ENCODE data around the gene SRGAP1.
A peak's percentile ranks its signal among the peaks of the same experiment; 100 is the strongest.

SRGAP1 gene

DNA sequence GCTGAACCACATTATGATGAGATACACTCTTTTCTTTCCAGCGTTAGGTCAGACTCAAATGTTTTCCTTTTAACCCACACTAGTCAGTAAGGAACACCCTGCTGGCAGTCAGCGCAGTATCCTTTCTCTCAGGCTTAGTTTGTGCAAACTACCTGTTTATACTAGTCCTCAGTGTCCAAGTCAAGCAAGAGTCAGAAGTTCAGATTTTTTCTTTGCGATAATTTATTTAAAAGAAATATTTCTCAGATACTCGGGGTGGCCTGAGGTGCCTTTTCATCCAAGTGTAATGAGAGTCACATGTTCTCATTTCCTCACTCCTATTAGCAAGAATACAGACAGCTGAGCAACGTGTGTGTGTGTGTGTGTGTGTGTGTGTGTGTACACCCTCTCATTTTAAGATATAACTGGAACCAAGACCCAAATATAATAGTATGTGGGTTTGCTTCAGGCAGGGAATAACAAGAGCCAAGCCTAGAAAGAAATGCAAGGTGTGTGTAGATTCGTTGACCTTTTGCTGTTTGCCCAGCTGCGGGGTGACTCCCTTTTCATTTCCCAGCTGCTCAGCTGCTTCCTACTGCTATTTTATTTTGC lies 194.9 kb downstream of the SRGAP1 start:
- H3K4me3 ChIP-seq (ENCODE audit: low read depth, low read length): no peak overlapping the region
- DNase-seq (ENCODE audit: low read depth): peak; percentile 33
- TF ChIP-seq, protein P1, sequence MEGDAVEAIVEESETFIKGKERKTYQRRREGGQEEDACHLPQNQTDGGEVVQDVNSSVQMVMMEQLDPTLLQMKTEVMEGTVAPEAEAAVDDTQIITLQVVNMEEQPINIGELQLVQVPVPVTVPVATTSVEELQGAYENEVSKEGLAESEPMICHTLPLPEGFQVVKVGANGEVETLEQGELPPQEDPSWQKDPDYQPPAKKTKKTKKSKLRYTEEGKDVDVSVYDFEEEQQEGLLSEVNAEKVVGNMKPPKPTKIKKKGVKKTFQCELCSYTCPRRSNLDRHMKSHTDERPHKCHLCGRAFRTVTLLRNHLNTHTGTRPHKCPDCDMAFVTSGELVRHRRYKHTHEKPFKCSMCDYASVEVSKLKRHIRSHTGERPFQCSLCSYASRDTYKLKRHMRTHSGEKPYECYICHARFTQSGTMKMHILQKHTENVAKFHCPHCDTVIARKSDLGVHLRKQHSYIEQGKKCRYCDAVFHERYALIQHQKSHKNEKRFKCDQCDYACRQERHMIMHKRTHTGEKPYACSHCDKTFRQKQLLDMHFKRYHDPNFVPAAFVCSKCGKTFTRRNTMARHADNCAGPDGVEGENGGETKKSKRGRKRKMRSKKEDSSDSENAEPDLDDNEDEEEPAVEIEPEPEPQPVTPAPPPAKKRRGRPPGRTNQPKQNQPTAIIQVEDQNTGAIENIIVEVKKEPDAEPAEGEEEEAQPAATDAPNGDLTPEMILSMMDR (IDR thresholded peaks at IDR 0.05; ENCODE audit: low read depth, low read length, missing control alignments): no peak
- in situ Hi-C loops (cut with HindIII; ENCODE audit: low sequenced_read_pairs): no loop called here

DNA sequence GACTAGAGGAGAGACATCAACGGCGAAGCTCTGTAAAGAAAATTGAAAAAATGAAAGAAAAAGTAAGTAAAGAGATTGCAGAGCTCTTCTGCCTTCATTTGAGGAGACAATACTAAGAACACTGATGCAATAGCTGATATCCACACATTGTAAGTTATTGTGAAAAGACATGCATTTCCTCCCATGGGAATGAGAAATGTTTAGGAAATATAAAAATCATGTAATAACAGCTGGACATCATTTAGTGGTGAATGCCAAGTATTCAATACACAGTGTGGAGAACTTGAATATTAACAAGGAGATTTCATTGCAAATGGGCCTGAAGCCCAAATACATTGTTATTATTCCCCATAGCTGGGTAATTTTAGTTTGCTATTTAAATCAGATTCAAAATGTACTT lies 198.4 kb downstream of the SRGAP1 start:
- DNase-seq (ENCODE audit: low read depth): no peak
- in situ Hi-C loops (cut with HindIII; ENCODE audit: low sequenced_read_pairs): no loop called here
- TF ChIP-seq, protein P1 (IDR thresholded peaks at IDR 0.05; ENCODE audit: low read depth, low read length, missing control alignments): no peak
- H3K4me3 ChIP-seq (ENCODE audit: low read depth, low read length): no peak overlapping the region

DNA sequence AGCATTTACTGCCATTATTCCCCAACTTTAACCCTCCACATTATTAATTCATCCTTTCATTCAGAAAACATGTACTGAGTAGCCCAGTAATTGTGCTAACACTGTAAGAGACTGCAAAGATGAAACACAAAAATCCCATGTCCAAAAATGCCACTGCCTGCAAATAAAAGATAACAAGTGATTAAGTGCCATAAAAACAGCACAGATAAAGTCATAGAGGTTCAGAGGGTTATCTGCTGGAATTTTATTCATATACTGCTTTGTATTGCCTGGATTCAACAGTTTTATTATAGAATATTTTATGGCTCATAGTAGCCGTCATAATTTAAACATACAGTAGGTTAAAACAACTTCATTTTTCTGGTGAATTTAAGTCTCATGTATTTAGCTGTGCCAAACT lies 199.7 kb downstream of the SRGAP1 start:
- no peak for DNase-seq (ENCODE audit: low read depth)
- no peak overlapping the region for H3K4me3 ChIP-seq (ENCODE audit: low read depth, low read length)
- in situ Hi-C loops (cut with HindIII; ENCODE audit: low sequenced_read_pairs): no loop called here
- TF ChIP-seq, protein P1 (IDR thresholded peaks at IDR 0.05; ENCODE audit: low read depth, low read length, missing control alignments): no peak

DNA sequence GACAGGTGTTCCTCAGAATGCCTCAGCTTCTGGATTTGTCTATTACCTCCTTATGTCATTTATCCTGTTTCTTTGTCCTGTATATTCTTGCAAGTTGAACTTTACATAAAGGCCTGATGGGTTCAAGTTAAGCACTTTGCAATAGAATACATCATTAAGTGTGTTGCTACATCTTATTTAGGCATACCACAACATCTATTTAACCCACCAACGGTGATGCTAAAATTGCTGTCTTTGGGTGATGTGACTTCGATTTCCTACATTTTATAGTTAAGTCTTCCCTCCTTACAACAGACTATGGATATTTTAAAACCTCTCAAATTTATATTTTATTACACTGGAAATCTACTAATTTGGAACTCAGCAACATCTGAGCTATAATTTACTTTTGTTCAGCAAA lies 206.6 kb downstream of the SRGAP1 start:
- in situ Hi-C loops (cut with HindIII; ENCODE audit: low sequenced_read_pairs): no loop called here
- no peak for DNase-seq (ENCODE audit: low read depth)
- TF ChIP-seq, protein P1 (IDR thresholded peaks at IDR 0.05; ENCODE audit: low read depth, low read length, missing control alignments): no peak
- H3K4me3 ChIP-seq (ENCODE audit: low read depth, low read length): no peak overlapping the region

DNA sequence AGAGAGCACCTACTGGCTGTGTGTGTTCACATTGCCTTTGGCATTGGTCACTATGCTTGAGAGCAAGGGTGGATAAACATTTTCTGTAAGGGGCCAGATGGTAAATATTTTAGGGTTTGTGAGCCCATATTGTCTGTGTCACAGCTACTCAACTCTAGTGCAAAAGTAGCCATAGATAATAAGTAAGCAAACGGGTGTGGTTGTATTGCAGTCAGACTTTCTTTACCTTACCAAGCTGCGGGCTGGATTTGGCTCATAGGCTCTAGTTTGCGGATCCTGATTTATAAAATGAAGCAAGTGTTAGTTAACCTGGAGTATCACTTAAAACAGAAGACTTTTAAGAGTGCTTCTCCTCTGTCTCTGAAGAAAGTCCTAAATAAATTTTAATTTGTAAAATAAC lies 208.6 kb downstream of the SRGAP1 start:
- in situ Hi-C loops (cut with HindIII; ENCODE audit: low sequenced_read_pairs): no loop called here

DNA sequence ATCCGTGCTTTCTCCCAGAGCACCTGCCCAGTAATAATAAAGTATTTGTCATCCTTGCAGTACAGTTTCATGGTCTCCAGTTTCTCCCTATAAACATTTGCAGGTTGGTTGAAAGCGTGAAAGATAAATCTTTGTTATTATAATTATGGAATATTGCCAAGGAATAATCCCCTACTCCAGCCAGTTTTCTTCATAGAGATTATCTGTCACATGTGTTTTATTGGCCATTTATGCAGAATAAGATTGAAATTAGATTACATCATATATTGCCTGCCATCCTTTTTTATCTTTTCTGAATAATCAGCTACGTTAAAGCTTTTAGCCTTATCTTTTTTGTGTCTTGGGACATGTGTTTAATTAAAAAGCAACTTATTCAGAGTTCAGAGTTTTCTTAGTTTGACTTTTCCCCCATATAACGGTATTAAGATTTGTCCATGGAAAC lies 209.6 kb downstream of the SRGAP1 start:
- no peak for DNase-seq (ENCODE audit: low read depth)
- no peak overlapping the region for H3K4me3 ChIP-seq (ENCODE audit: low read depth, low read length)
- TF ChIP-seq, protein P1 (IDR thresholded peaks at IDR 0.05; ENCODE audit: low read depth, low read length, missing control alignments): no peak
- in situ Hi-C loops (cut with HindIII; ENCODE audit: low sequenced_read_pairs): no loop called here

More for the DNA sequence above, 208.6 kb downstream of the SRGAP1 start:
- H3K4me3 ChIP-seq (ENCODE audit: low read depth, low read length): no peak overlapping the region
- TF ChIP-seq, protein P1 (IDR thresholded peaks at IDR 0.05; ENCODE audit: low read depth, low read length, missing control alignments): no peak
- DNase-seq (ENCODE audit: low read depth): no peak

Data from astrocyte of the cerebellum (primary cell).